Cerebellar cortex (tissue), 1 donor: ENCODE data around the gene GPR137B.

Source experiments
- DNase-seq: peaks from one replicate; pipeline ENCODE4 v3.0.0-alpha.2; 2015; ENCODE audit warnings: low spot score

Gene GPR137B

DNA sequence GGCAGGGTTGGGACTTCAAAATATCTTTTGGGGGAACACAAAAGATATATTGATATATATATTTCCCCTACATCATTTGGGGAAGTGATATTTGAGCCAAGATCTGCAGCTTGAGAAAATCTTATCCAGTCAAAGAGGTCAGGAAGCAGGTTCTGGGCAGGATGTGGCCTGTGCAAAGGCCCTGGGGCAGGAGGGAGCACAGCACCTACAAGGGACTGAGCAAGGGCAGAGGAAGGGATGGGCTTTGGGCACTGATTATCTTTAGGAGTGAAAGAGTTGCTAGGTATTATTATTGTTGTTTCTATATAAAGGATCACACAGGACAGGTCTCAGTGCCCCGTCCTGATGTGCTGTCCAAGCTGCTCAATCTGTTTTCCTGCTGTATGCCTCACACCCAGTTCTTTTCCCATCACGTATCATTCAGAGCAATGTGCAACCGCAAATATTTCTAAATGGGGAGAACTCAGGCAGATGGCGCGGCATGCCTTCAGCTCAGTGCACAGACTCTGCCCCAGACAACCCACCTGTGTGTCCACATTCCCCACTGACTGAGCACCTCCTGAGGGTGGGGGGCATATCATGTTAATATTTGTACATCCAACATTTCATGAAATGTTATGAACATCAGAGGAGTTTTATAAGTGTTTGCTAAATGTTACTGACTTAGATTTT is 28.1 kb upstream of the GPR137B start:
- no peak for DNase-seq

DNA sequence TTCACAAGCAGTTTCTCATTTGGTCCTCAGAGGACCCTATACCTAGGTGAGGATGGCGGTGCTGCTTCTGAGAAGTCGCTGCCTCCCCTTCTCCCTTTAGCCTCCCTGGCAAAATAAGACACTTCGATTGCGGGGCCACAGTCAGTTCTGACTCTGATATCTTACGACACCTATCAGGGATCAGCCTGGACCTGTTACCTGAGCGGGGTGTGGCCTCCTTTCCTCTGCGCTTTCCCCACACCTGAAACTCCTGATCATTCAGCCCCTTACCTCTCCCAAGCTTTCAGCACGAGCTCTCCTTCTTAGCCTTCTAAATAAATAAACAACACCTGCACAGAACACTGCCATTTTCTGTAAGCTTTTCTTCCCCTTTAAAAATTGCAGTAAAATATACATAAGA is 24.6 kb upstream of the GPR137B start:
- no peak for DNase-seq

DNA sequence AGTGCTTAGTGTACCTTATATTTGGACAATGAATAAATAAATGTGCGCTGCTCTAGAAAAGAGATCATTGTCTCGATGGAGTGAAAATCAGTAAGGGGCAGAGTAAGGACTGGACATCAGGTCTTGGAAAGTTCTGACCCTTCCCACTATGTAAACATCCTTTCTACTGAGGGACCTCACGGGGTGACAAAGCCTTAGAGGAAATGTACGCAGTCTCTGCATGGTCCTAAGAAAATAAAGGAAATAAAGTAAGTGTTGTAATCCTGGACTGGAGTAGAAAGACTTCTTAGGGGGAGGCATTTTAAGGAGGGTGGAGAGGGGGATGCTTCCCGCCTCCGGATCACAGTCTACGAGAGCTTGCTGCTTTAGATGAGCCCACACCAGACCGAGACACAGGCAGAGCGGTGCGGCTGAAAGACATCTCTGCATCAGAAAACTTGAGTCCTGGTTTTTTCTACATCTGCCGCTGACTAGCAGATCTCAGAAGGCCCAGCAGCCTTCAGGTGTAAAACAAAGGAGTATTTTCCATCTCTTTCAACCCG is 22.3 kb upstream of the GPR137B start:
- DNase-seq: no peak

DNA sequence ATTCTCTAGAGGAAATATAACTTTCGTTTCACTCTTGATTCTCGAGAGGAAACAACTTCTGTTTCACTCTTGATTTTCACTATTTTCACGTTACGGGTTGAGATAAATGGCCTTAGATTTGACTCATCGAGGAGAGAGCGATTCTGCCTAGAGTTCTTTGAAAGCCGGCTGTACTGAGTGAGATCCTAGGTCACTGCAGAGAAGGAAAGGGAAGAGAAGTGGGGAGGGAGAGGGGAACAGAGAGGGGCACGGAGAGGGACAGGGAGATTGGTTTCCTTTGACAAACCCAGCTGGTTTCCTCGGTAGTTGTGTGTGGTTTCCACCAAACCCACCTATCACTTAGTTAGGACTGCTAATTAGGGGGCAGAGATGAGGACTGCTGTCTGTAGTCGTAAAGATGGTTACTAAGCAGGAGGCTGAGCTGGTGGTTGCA is 21.6 kb upstream of the GPR137B start:
- DNase-seq: no peak

DNA sequence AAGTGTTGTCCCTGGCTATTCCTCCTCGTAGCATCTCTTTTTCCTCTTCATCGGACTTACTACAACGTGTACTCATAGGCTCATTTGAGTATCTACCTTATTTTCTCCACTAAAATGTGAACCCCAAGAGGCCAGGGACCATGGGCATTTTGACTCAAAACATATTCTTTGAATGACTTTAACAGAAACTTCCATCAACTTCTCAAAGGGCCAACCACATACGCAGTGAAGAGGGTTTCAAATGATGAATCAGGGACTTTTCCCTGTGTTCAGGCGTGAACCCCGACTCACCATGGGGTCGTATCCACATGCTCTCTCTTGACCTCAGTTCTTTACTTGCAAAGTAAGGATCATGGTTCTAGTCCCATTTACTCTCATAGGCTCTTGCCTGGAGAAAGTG is 20.2 kb upstream of the GPR137B start:
- no peak for DNase-seq

DNA sequence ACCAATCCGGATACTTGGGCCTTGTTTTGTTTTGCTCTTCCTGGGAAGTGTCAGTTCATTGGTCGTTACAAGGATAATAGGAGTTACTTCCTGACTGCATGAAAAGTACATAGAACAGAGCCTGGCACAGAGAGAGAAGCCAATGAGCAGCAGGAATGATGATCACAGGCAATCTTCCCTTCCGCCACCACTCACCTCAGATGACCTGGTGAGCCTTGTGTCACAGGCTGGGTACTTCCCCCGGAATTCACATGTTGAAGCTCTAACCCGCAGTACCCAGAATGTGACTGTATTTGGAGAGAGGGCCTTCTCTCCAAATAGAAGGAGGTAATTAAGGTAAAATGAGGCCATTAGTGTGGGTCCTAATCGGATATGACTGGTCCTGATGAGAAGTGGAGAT is 18.8 kb upstream of the GPR137B start:
- no peak for DNase-seq

DNA sequence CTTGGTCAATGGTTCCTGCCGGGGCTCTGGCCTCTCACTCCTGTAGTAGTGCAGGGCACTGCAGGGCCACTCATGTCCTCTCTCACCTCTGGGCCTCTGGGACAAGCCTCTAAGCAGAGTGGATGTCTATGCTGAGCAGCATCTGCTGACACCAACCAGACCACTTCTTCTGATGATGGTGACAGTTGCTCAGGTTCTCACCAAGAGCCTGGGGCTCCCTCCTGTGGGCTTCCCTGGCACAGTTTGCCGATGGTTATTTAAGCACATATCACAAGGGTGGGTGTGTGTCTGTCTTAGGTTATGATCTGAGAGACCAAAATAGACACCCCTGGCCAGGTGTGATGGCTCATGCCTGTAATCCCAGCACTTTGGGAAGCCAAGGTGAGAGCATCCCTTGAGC is 17.4 kb upstream of the GPR137B start:
- DNase-seq: no peak

DNA sequence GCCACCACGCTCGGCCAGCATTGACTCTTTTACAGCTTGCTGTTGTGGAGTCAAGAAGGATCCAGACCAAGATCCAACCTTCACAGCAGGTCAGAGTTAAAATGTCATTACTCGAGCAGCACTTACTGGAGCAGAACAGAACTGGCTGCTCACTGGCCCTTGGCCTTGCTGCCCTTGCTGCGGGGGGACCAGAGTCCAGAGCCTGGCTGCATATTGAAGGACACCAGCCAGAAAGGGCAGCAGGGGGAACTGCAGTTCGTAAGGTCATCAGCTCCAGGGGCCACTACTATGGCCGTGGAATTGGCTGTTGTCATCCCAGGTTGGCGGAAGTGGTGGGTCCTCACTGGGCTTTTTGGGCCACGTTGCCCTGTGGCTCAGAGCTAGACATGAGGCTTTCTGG is 15.3 kb upstream of the GPR137B start:
- DNase-seq: no peak

DNA sequence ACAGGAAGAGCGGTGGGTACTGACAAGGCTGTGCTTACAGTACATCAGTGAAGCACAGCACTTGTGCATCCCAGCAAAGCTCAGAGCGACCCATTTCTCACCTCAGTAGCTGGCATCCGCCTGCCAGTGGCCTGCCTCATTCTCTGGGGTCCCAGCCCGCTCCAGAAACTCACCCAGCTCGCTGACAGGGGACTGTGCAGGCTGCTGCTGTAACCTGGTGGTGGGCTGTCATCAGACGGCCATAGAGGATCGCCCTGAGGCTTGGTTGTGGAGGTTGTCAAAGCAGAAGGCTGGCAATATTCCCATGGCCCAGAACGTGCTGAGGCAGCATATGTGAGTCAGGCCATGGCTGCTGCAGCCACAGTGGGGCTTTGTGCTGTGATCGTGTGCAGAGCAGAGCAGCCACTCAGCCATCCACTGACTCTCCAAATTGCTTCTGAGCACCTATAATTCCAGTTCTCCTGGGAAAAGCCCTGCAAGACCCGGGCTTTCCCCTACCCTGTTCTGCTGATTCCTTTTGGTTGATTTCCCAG is 13.6 kb upstream of the GPR137B start:
- DNase-seq: no peak

DNA sequence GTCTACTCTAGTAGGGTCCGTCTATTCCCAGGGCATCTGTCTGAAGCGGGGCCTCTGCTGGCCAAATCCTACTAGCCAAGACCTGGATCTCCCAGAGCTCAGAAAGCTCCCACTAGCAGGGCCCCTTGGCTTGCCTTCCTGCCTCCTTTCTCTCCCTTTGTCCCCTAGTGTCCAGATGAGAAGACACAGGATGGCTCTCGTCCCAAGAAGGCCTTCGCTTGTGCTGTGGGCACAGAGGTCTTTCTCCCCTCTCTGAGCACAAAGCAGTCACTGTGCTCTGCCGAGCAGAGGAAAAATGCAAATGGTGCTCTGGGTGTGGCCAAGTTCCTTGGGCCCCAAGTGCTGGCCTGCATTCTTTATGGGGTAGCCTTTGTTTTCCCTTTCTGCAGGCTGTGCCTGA is 13.0 kb upstream of the GPR137B start:
- DNase-seq: no peak

DNA sequence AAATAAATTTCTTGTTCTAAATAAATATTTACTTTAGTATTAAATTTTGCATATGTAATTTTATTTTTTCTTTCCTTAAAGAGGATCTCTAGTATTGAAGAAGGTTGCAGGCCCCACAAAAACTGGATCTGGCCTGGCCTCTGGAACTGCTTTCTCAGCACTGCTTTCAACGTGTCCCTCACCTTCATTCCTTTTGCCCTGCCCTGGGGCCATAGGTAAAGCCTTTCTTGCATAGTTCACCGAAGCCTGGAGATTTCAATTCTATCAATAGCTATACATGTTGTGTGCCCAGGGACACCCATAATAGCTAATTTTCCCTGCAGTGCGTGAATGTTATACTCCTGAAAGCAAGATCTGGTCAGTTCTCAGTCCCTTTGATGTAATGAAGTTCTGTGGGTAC is 12.0 kb upstream of the GPR137B start:
- no peak for DNase-seq

DNA sequence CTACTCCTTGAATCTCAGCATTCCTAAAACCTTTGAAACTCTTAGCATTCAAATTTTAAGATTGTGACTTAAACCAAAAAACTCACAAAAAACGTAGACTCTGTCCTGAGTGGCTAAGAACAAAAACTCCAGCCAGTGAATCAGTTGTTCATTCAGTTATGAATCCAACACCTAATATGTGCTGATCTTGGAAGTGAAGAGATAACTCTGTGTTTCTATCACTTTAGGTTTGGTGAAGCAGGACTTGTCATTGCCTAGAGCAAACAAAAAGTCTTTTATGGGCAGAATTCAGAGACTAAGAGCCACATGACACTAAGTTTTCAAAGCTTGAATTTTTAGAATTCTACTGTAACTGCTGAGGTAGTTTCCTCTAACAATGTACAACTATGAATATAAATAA is 10.4 kb upstream of the GPR137B start:
- no peak for DNase-seq

DNA sequence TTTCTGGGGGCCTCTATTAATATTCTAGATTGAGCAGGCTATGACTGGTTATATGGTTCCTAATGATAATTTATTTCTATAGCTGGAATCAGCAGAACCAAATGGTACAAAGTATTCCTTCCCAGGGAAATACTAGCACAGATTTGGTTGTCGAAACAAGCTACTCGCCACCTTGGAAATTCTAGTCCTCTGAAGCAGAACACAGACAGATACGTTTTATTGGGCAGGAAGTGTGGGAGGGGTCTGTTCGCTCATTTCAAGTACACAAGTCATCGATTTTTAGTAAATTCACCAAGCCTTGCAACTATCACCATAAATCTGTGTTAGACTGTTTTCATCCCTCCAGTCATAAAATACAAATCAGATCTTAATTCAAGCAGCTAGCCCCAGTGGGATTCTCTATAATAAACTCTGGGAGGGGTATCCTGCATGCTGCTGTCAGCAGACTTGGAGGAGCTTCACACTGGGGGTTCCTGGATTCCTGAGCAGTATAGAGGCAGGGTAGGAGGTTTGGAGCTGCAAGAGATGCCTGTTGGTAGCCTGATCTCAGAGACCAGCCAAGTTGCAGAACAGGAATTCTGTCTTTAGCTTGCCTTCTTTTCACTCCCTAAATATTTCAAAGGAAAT is 9.8 kb upstream of the GPR137B start:
- no peak for DNase-seq

DNA sequence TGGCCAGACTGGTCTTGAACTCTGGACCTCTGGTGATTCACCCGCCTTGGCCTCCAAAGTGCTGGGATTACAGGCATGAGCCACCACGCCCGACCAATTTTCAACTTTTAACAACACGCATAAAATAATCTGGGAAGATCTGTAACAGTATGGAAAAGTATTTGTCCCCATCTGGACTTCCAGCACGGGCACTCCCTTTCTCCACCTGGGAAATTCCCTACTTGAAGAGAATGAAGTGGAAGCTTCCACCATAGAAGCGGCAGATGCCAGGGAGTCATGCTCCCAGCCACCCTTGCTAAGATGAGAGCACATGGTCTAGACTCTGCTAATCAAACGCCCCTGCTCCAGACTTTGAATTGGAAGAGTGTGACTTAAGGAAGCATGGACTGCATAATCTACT is 9.0 kb upstream of the GPR137B start:
- DNase-seq: no peak

DNA sequence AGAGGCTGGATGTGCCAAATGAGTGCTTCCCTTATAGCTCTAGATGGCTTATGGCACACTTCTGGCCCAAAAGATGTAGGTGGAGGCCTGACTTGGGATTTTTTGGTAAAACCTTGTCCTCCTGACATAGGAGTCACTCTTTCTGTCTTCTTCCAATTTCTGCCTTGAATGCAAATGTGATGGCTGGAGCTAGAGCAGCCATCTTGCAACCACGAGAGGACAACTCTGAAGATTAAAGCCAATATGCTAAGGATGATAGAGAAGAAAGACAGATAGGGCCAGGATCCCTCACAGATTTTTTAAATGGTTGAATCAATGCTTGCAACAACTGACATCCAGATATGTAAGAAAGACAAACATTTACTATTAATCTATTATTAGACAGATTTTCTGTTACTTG is 8.5 kb upstream of the GPR137B start:
- DNase-seq: no peak

DNA sequence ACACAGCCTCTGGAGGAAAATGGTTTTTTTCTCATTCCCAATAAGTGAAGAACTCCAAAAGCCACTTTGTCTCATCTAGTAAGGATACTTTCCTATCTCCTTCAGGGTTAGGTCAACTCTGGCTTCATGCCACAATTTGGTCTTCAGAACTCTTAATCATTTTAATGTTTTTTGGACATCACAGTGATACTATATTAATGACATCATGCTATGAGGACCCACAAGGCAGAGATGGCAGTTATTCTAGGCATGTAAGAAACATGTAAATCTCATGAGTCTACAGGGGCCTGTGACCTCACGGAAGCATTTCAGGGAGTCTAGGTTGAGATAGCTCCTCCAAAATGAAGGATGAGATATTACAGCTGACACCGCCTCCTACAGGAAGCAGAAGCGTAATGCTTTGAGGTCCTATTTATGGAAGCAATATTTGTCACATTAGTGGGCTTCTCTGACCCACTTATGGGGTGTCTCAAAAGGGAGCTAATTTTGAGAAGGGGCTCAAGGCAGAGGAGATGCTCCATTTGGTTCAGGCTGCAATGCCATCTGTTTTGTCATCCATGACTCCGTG is 5.0 kb upstream of the GPR137B start:
- DNase-seq: no peak

DNA sequence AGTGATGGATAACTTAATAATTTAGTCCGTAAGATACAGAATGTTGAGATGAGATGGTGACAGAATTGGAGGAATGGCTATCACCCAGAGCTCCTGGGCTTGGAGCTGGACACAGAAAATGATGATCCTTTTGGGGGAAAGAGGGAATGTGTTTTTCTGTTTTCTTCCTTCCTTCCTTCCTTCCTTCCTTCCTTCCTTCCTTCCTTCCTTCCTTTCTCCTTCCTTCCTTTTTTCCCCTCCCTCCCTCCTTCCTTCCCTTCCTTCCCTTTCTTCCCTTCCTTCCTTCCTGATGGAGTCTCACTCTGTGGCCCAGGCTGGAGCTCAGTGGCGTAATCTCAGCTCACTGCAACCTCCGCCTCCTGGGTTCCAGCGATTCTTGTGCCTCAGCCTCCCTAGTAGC is 2.8 kb upstream of the GPR137B start:
- DNase-seq: no peak

DNA sequence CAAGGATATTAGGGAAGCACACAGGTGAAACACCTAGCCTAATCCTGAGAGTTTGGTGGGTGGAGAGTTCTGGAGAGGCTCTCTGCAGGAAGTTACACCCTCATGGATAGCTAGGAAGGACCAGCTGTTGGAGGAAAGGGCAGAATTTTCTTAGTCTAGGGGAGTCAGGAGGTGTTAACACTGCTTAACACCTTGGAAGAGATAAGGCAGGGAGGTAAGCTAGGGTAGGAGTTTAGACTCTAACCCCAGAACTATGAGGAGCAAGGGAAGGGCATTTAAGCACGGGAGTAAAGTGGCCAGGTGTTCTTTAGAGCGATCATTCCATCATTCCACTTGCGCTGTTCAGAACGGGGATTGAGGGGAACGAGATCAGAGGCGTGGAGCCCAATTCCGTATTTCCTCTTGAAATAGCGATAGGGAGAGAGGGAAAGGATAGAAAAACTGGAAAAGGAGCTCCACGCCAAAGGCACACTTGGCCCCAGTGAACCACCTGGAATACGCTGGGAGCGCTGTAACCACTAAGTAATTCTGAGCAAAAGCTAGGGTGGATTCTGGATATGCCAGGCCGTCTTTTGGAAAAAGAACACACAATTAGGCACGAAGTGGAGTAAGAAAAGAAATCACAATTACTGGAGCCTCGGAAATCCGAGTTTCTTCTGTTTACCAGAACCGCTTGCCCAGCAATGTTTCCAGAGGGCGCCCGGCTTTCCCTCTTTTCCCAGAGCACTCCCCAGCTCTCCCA is 1.5 kb upstream of the GPR137B start:
- peak; percentile 55 for DNase-seq

DNA sequence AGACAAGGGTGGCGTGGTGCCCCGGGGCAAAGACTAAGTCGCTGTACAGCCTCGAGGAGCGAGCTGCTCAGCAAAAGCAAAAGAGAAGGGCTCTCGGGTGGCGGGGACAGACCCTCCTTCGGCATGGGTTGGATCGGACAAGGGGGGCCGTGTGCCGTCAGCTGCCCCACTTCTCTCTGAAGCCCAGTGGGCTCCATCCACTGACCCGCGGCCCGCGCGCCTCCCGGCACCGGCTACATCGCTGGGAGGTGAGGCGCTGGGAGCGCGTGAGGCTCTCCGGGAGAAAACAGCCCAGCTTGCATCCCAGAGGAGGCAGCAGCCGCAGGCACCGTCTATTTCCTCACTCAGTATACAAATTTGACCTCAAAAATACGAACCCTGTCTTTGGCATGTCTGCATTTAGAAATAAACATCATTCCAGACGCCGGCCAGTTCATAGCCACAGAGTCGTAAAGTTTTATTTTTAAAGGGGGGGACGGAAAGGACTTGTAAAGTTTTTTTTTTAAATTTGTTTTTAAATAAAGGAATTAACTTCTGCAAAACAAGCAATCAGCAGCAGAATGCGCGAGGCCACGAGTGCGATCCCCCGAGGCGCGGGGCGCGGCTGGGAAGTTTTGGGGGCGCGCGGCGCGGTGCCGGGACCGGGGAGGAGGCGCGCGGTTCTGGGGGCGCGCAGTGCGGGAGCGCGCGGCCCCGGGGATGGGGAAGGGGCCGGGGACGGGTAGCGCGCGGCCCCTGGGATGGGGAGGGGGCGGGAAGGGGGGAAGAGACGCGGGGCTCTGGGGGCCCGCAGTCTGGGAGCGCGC is 689 bp upstream of the GPR137B start:
- peak; percentile 26 for DNase-seq

DNA sequence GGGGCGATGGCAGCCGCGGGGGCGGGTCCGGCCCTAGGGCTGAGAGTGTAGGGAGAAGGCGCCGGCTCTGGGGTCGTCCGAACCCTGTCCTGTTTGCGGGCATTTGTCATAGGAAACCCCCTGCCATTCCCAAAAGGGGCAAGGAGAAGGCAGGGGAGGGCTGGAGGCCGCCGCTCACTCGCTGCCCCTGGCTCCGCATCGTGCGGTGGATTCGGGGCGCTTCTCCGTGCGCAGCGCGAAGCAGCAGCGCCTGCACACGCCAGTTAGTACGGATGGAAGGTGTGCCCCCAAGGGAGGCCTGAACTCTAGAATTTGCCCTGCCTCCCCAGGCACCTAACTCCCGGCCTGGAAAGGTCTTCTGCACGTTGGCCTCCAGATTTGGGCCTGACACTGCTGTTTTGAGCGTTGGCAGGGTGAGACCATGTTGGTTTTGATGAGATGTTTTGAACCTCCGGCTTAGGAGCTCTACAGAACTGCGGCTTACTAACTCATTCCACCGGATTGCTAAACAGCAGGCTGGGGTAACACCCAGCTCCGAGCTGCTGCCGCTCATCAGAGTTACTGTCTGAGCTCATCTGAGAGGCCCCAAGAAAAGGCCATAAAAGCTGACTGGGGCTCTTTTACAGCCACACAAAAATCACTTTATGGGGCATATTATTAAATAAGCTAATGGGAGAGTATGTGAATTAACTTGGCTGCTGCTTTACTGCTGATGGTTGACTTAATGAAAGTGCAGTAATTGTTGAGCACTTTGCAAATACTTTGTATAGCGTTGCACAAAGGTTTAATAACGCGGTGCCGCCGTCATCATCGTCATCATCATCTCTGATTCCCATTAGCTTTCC is 987 bp downstream of the GPR137B start:
- DNase-seq: peak; percentile 36

DNA sequence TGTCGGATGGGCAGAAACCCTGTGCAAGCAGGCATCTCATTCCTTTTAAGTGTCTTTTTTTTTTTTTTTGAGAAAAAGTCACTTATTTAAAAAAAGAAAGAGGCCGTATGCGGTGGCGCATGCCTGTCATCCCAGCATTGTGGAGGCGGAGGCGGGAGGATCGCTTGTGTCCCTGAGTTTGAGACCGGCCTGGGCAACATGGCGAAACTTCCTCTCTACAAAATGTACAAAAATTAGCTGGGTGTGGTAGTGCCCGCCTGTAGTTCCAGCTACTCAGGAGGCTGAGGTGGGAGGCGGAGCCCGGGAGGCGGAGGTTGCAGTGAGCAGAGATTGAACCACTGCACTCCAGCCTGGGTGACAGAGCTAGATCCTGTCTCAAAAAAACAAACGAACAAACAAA is 1.7 kb downstream of the GPR137B start:
- DNase-seq: no peak
